GM12878 (cell line): ENCODE results near the gene DSEL. TPM values are rescaled to one million over a fixed set of nuclear protein-coding genes. Genes with fewer than 3 reads are reported as not detected.

ENCODE experiments used
- ATAC-seq: fragments of 200-7000 bp; cut with Tn5 transposase; 3 replicates; pipeline ENCODE4 v1.9.1; 2020; ENCODE audit warnings: mild to moderate bottlenecking, moderate library complexity
- BruUV-seq: library from RNA; stranded (reverse); fragments of 400-500 nt; replicated peaks from 2 replicates; lab custom pipeline; 2021; lab: Mats Ljungman, UMichigan
- CTCF ChIA-PET: fragments of 300-600 bp; sonication (Branson Sonifier 250); formaldehyde crosslinking; extraction: SDS; loops from one replicate; lab custom pipeline; 2021; ENCODE audit warnings: inconsistent platforms; lab: Yijun Ruan, JAX
- POLR2A ChIA-PET: fragments of 350-600 bp; formaldehyde crosslinking; extraction: SDS; loops from one replicate; lab custom pipeline; 2021; ENCODE audit warnings: inconsistent platforms; lab: Charles Lee
- RAD21 ChIA-PET: fragments of 300-600 bp; sonication (Branson Sonifier 250); formaldehyde crosslinking; loops from one replicate; lab custom pipeline; 2023; ENCODE audit warnings: antibody characterized with exemption; ENCODE audit not compliant: unreplicated experiment; lab: Charles Lee
- SMC1A ChIA-PET: fragments of 300-600 bp; sonication (Branson Sonifier 250); formaldehyde crosslinking; loops from one replicate; lab custom pipeline; 2023; ENCODE audit not compliant: unreplicated experiment, uncharacterized antibody; lab: Charles Lee
- DNase-seq: peaks from one replicate; pipeline ENCODE4 v3.0.0-alpha.2; 2011; ENCODE audit warnings: low read depth, low spot score
- FAIRE-seq: peaks from 3 replicates; lab custom pipeline; 2011; peaks lifted over from hg19 to GRCh38; lab: Jason Lieb, UNC
- H2AFZ ChIP-seq: 2 replicates; pipeline ENCODE4 v1.6.0; 2011; ENCODE audit warnings: low read depth, low read length, control low read depth; ENCODE audit not compliant: control insufficient read depth
- H3K27ac ChIP-seq: 2 replicates; pipeline ENCODE4 v1.5.1; 2011; ENCODE audit warnings: control low read depth; ENCODE audit not compliant: control insufficient read depth, insufficient read depth
- H3K27me3 ChIP-seq, 2 experiments: replicated peaks in 1 of 2; 2 replicates each; pipeline versions ENCODE4 v1.6.0 to v1.6.1; 2011; ENCODE audit warnings: low read length in 1 of 2; ENCODE audit not compliant: control insufficient read depth in 2 of 2, insufficient read depth in 2 of 2
- H3K36me3 ChIP-seq, 2 experiments: 2 replicates each; pipeline ENCODE4 v1.5.1; 2011; ENCODE audit warnings: low read length in 1 of 2; ENCODE audit not compliant: control insufficient read depth in 2 of 2, insufficient read depth in 2 of 2
- H3K4me1 ChIP-seq: 2 replicates; pipeline ENCODE4 v1.6.1; 2011; ENCODE audit warnings: mild to moderate bottlenecking, low read length, moderate library complexity, mixed read lengths; ENCODE audit not compliant: control insufficient read depth, insufficient read depth
- H3K4me2 ChIP-seq: 2 replicates; pipeline ENCODE4 v1.6.0; 2011; ENCODE audit warnings: control low read depth; ENCODE audit not compliant: control insufficient read depth, insufficient read depth
- H3K4me3 ChIP-seq: fragments of 200-600 bp; sonication (generic); 2 replicates; pipeline ENCODE4 v1.5.1; 2016
- H3K79me2 ChIP-seq: 2 replicates; pipeline ENCODE4 v1.6.0; 2011; ENCODE audit warnings: low read length; ENCODE audit not compliant: control insufficient read depth, insufficient read depth
- H3K9ac ChIP-seq: 2 replicates; pipeline ENCODE4 v1.8.0; 2011; ENCODE audit warnings: low read length, control low read depth, mixed read lengths; ENCODE audit not compliant: control insufficient read depth, insufficient read depth
- H3K9me3 ChIP-seq: replicated peaks from 3 replicates; pipeline ENCODE4 v1.5.1; 2011; ENCODE audit warnings: mild to moderate bottlenecking, low read length; ENCODE audit not compliant: control insufficient read depth, insufficient read depth
- H4K20me1 ChIP-seq: 2 replicates; pipeline ENCODE4 v1.6.0; 2011; ENCODE audit not compliant: control insufficient read depth, insufficient read depth
- CHD2 ChIP-seq: IDR thresholded peaks from 2 replicates; pipeline ENCODE4 v1.6.1; 2011; ENCODE audit warnings: low read depth, low read length, improper control_type of control experiment, borderline replicate concordance
- GABPA ChIP-seq: IDR thresholded peaks from 2 replicates; pipeline ENCODE4 v1.6.1; 2014; ENCODE audit warnings: antibody characterized with exemption, low read depth, mild to moderate bottlenecking, inconsistent platforms
- NR2F1 ChIP-seq: fragments of 450-650 bp; conservative IDR thresholded peaks from 2 replicates; pipeline ENCODE4 v1.6.1; 2017; ENCODE audit warnings: mild to moderate bottlenecking
- POLR2A ChIP-seq: IDR thresholded peaks from 2 replicates; pipeline ENCODE4 v1.6.1; 2011; ENCODE audit warnings: low read depth, mild to moderate bottlenecking, low read length
- POLR2AphosphoS5 ChIP-seq: IDR thresholded peaks from 2 replicates; pipeline ENCODE4 v1.6.1; 2011; ENCODE audit warnings: mild to moderate bottlenecking, low read length, inconsistent platforms
- RBBP5 ChIP-seq: fragments of 200-600 bp; sonication (generic); conservative IDR thresholded peaks from 2 replicates; pipeline ENCODE4 v1.6.1; 2016
- ZNF24 ChIP-seq: fragments of 450-650 bp; IDR thresholded peaks from 2 replicates; pipeline ENCODE4 v1.6.1; 2017; ENCODE audit warnings: antibody characterized with exemption, mild to moderate bottlenecking
- ZSCAN29 ChIP-seq: fragments of 450-650 bp; IDR thresholded peaks from 2 replicates; pipeline ENCODE4 v1.6.1; 2017; ENCODE audit warnings: mild to moderate bottlenecking, moderate library complexity
- WGBS: methylation state at CpG from one replicate; pipeline ENCODE4 v1.1.6; 2016; ENCODE audit warnings: low lambda C conversion rate; ENCODE audit not compliant: insufficient replicate concordance, insufficient coverage; ENCODE audit errors: missing lambda C conversion rate; 5-methylcytosine and 5-hydroxymethylcytosine counted together
- in situ Hi-C: fragments of 300-500 bp; cut with MboI; formaldehyde crosslinking; loops from 9 replicates; pipeline ENCODE4 v1.14.3; 2018; ENCODE audit warnings: mixed read lengths
- intact Hi-C: fragments of 100-400 bp; cut with micrococcal nuclease; formaldehyde crosslinking; loops from one replicate; pipeline ENCODE4 v1.14.2; 2022; ENCODE audit not compliant: unreplicated experiment
- polyA plus RNA-seq, 11 experiments: library from polyadenylated mRNA; depleted of rRNA in 4 of 11; unstranded in 6 of 11; stranded (reverse) in 5 of 11; fragments of >200 nt; fragmentation: Nextera tagmentation in 4 of 11; fragmentation: Illumina TruSeq in 1 of 11; extraction: Ambion mirVana in 4 of 11; extraction: Trizol in 1 of 11; gene quantifications; 1 replicate in 1 of 11; 2 replicates in 10 of 11; pipeline versions ENCODE4 v1.2.1 to v1.2.3, GENCODE V29; 2011 to 2016; ENCODE audit warnings: inconsistent platforms in 2 of 11, missing spikeins in 2 of 11, low read depth in 1 of 11
- total RNA-seq, 4 experiments: library from RNA; depleted of rRNA in 3 of 4; stranded (reverse); fragments of >200 nt in 3 of 4; fragmentation: Illumina TruSeq in 1 of 4; extraction: Trizol in 1 of 4; gene quantifications; 2 replicates each; pipeline versions ENCODE4 v1.2.1 to v1.2.3, GENCODE V29; 2013 to 2021
- TF ChIP-seq, protein P1 (sequence below): fragments of 450-650 bp; IDR thresholded peaks from 2 replicates; pipeline ENCODE4 v1.6.1; 2016; ENCODE audit warnings: mild to moderate bottlenecking
- TF ChIP-seq, protein P2 (sequence below): IDR thresholded peaks from 2 replicates; pipeline ENCODE4 v1.6.1; 2012; ENCODE audit warnings: mild to moderate bottlenecking, low read depth, low read length

The DSEL gene
- total and polyA plus RNA-seq, 10 of the 15 experiments (the other 5 are each of a cell fraction or from before 2014, with no cell fraction given), result 0.03 TPM; not detected in 9

DNA sequence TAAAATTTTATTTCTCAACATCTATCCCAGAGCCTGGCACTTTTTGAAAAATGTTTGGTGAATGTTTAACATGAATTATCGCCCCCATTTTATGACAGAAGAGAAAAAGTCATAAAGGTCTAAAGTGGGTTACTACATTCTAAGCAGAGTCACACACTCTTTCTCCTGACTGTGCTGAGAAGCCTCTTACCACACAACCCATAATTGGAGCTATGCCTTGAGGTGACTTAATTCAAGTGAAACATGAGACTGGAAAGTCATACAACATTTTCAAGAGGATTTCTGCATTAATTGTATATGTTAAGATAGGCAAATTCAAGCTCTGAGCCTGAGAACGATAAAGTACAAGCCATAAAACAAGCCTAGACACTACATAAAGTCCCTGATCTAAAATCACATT lies 3.1 kb upstream of the DSEL start:
- POLR2A ChIA-PET, result no interaction called here
- Histone ChIP-seq H3K27ac (no peak overlapping the region), H3K79me2 (no peaks in the 10 kb centered on the region), H3K9me3 (no peaks in the 10 kb centered on the region), H3K36me3 (no peaks in the 10 kb centered on the region), H2AFZ (no peak overlapping the region), H3K4me2 (no peak overlapping the region), H3K27me3 (peaks cover 0 to 1% of the 10 kb centered on the region in 2 experiments; a peak in 2 of 4 replicates), H3K9ac (no peak overlapping the region), H3K4me3 (no peak overlapping the region), H4K20me1 (no peaks in the 10 kb centered on the region), H3K4me1 (no peaks in the 10 kb centered on the region)
- 0% methylated on average over 2 of the region's 2 CpGs for WGBS
- TF ChIP-seq RBBP5, result no peak
- TF ChIP-seq, protein P1, sequence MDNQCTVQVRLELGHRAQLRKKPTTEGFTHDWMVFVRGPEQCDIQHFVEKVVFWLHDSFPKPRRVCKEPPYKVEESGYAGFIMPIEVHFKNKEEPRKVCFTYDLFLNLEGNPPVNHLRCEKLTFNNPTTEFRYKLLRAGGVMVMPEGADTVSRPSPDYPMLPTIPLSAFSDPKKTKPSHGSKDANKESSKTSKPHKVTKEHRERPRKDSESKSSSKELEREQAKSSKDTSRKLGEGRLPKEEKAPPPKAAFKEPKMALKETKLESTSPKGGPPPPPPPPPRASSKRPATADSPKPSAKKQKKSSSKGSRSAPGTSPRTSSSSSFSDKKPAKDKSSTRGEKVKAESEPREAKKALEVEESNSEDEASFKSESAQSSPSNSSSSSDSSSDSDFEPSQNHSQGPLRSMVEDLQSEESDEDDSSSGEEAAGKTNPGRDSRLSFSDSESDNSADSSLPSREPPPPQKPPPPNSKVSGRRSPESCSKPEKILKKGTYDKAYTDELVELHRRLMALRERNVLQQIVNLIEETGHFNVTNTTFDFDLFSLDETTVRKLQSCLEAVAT, result no peak
- TF ChIP-seq NR2F1, result no peak
- TF ChIP-seq POLR2AphosphoS5, result no peak
- TF ChIP-seq POLR2A, result no peak
- no peak for TF ChIP-seq CHD2
- CTCF ChIA-PET, result no interaction called here
- no peak for ATAC-seq
- SMC1A ChIA-PET, result interaction anchor here (1.1 kb wide), 1 partner anchor 10 kb away, joined by 3 read pairs; no protein-coding TSS in a partner anchor
- no peak for DNase-seq
- BruUV-seq, result no TSS peak
- intact Hi-C loops (no loop called here), in situ Hi-C loops (no loop called here)
- FAIRE-seq, result no peak
- RAD21 ChIA-PET, result no interaction called here

DNA sequence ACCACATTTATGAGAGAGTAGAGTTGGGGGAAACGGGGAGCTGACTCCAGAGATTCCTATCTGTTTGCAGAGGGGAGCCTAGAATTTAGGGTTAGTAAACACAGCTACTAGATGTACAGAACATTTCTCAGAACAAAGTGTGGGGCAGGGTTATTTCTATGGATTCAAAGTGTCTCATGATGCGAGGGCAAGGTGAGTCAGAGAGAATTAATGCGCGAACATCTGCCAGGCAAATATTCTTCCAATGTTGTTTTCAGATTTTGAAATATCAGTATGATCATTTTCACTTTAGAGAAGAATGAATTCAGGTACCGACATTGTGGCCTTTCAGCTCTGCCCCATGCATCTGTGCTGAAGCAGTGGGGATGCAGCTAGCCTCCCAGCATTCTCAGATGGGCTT lies 2.0 kb upstream of the DSEL start:
- Histone ChIP-seq H3K9me3 (no peaks in the 10 kb centered on the region), H3K27ac (no peak overlapping the region), H3K27me3 (peaks cover 0 to 1% of the 10 kb centered on the region in 2 experiments; a peak in 2 of 4 replicates), H3K36me3 (no peaks in the 10 kb centered on the region), H3K79me2 (no peaks in the 10 kb centered on the region), H3K4me1 (no peaks in the 10 kb centered on the region), H2AFZ (no peak overlapping the region), H4K20me1 (no peaks in the 10 kb centered on the region), H3K4me2 (no peak overlapping the region), H3K9ac (no peak overlapping the region), H3K4me3 (no peak overlapping the region)
- DNase-seq, result no peak
- in situ Hi-C loops, result no loop called here
- 42% methylated on average over 5 of the region's 5 CpGs for WGBS
- ChIA-PET SMC1A (no interaction called here), CTCF (no interaction called here), RAD21 (no interaction called here), POLR2A (no interaction called here)
- no peak for ATAC-seq
- no TSS peak for BruUV-seq
- intact Hi-C loops, result no loop called here
- no peak for FAIRE-seq
- TF ChIP-seq ZNF24 (no peak), ZSCAN29 (no peak), GABPA (no peak)
- TF ChIP-seq, protein P2, sequence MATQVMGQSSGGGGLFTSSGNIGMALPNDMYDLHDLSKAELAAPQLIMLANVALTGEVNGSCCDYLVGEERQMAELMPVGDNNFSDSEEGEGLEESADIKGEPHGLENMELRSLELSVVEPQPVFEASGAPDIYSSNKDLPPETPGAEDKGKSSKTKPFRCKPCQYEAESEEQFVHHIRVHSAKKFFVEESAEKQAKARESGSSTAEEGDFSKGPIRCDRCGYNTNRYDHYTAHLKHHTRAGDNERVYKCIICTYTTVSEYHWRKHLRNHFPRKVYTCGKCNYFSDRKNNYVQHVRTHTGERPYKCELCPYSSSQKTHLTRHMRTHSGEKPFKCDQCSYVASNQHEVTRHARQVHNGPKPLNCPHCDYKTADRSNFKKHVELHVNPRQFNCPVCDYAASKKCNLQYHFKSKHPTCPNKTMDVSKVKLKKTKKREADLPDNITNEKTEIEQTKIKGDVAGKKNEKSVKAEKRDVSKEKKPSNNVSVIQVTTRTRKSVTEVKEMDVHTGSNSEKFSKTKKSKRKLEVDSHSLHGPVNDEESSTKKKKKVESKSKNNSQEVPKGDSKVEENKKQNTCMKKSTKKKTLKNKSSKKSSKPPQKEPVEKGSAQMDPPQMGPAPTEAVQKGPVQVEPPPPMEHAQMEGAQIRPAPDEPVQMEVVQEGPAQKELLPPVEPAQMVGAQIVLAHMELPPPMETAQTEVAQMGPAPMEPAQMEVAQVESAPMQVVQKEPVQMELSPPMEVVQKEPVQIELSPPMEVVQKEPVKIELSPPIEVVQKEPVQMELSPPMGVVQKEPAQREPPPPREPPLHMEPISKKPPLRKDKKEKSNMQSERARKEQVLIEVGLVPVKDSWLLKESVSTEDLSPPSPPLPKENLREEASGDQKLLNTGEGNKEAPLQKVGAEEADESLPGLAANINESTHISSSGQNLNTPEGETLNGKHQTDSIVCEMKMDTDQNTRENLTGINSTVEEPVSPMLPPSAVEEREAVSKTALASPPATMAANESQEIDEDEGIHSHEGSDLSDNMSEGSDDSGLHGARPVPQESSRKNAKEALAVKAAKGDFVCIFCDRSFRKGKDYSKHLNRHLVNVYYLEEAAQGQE, result no peak
